ENCODE measurements around the gene CDK14. TPM values are rescaled to one million over a fixed set of nuclear protein-coding genes. Genes with fewer than 3 reads are reported as not detected.

The CDK14 gene
- 1 to 10 TPM; 5.1 to 5.5 TPM for total RNA-seq
- long read RNA-seq, result 0 reads

- peak; percentile 98 for ATAC-seq
- DNase-seq, result peak; percentile 67 to 89
- intact Hi-C loops (cut with DNase I, micrococcal nuclease), result no loop called here
Observed at GRCh38 chr7:90595801-90596670, at the start of gene CDK14. CDK14 (plus strand) TSS chr7:90596321; CDS start chr7:90596628, 307 bp downstream.

GRCh38 chr7:90551036-90551435 is 45.1 kb upstream of the CDK14 start:
- intact Hi-C loops (cut with DNase I, micrococcal nuclease), result no loop called here
- no peak for ATAC-seq

GRCh38 chr7:90552521-90552920 is 43.6 kb upstream of the CDK14 start:
- intact Hi-C loops (cut with DNase I, micrococcal nuclease), result no loop called here
- no peak for DNase-seq
- no peak for ATAC-seq

More at GRCh38 chr7:90551036-90551435, 45.1 kb upstream of the CDK14 start:
- no peak for DNase-seq

- ATAC-seq (no peak), DNase-seq (no peak)
- intact Hi-C loops (cut with DNase I, micrococcal nuclease), result no loop called here
Observed at GRCh38 chr7:90560730-90561129, 35.4 kb upstream of the CDK14 start.

GRCh38 chr7:90563286-90563685 is 32.8 kb upstream of the CDK14 start:
- ATAC-seq, result no peak
- DNase-seq, result no peak
- intact Hi-C loops (cut with DNase I, micrococcal nuclease), result no loop called here

- intact Hi-C loops (cut with DNase I, micrococcal nuclease), result no loop called here
- DNase-seq (no peak), ATAC-seq (no peak)
Observed at GRCh38 chr7:90564455-90564854, 31.7 kb upstream of the CDK14 start.

- no peak for ATAC-seq
- DNase-seq, result no peak
- intact Hi-C loops (cut with DNase I, micrococcal nuclease), result no loop called here
Observed at GRCh38 chr7:90568213-90568612, 27.9 kb upstream of the CDK14 start.

- intact Hi-C loops (cut with DNase I, micrococcal nuclease), result no loop called here
- no peak for ATAC-seq
- DNase-seq, result no peak
Observed at GRCh38 chr7:90569368-90569767, 26.8 kb upstream of the CDK14 start.

- intact Hi-C loops (cut with DNase I, micrococcal nuclease), result no loop called here
- DNase-seq, result no peak
- no peak for ATAC-seq
Observed at GRCh38 chr7:90570373-90570959, 25.7 kb upstream of the CDK14 start.

- ATAC-seq (no peak), DNase-seq (no peak)
- intact Hi-C loops (cut with DNase I, micrococcal nuclease), result no loop called here
Observed at GRCh38 chr7:90574146-90574819, 21.8 kb upstream of the CDK14 start.

GRCh38 chr7:90574820-90575187 is 21.3 kb upstream of the CDK14 start:
- intact Hi-C loops (cut with DNase I, micrococcal nuclease), result no loop called here
- DNase-seq (no peak), ATAC-seq (no peak)

- DNase-seq (no peak), ATAC-seq (no peak)
- intact Hi-C loops (cut with DNase I, micrococcal nuclease), result no loop called here
Observed at GRCh38 chr7:90579181-90579688, 16.9 kb upstream of the CDK14 start.

- ATAC-seq (no peak), DNase-seq (no peak)
- intact Hi-C loops (cut with DNase I, micrococcal nuclease), result no loop called here
Observed at GRCh38 chr7:90580051-90580450, 16.1 kb upstream of the CDK14 start.

- no peak for DNase-seq
- no peak for ATAC-seq
- intact Hi-C loops (cut with DNase I, micrococcal nuclease), result no loop called here
Observed at GRCh38 chr7:90582164-90582563, 14.0 kb upstream of the CDK14 start.

GRCh38 chr7:90584378-90584777 is 11.7 kb upstream of the CDK14 start:
- DNase-seq (no peak), ATAC-seq (no peak)
- intact Hi-C loops (cut with DNase I, micrococcal nuclease), result no loop called here

GRCh38 chr7:90586091-90586490 is 10.0 kb upstream of the CDK14 start:
- intact Hi-C loops (cut with DNase I, micrococcal nuclease), result no loop called here
- ATAC-seq, result no peak
- no peak for DNase-seq

GRCh38 chr7:90587766-90588165 is 8.4 kb upstream of the CDK14 start:
- intact Hi-C loops (cut with DNase I, micrococcal nuclease), result no loop called here
- no peak for ATAC-seq
- DNase-seq, result no peak

GRCh38 chr7:90592033-90592432 is 4.1 kb upstream of the CDK14 start:
- intact Hi-C loops (cut with DNase I, micrococcal nuclease), result no loop called here
- ATAC-seq (no peak), DNase-seq (no peak)

GRCh38 chr7:90593205-90593604 is 2.9 kb upstream of the CDK14 start:
- ATAC-seq (no peak), DNase-seq (no peak)
- intact Hi-C loops (cut with DNase I, micrococcal nuclease), result no loop called here

Data from left colon (tissue), 2 donors.